Central memory CD8-positive, alpha-beta T cell (primary cell): ENCODE results near the gene DUXB.

Source experiments
- ATAC-seq: fragments of 150-1000 bp; cut with Tn5 transposase; replicated peaks from 2 replicates; pipeline ENCODE4 v1.10.0; 2022; ENCODE audit warnings: mild to moderate bottlenecking, moderate FRiP score, moderate number of reproducible peaks; ENCODE audit not compliant: poor library complexity, severe bottlenecking; ENCODE audit errors: extremely low read depth
- DNase-seq, 2 donors: peaks; one replicate each; pipeline ENCODE4 v3.0.0; 2021; ENCODE audit warnings: low spot score in 2 of 2
- H3K27ac Mint-ChIP-seq: one replicate; pipeline ENCODE4 v1.8.0; 2022; ENCODE audit warnings: low read depth, mild to moderate bottlenecking, moderate library complexity, mixed read lengths
- H3K27me3 Mint-ChIP-seq: one replicate; pipeline ENCODE4 v1.8.0; 2022; ENCODE audit warnings: mixed read lengths
- H3K36me3 Mint-ChIP-seq: one replicate; pipeline ENCODE4 v1.8.0; 2022; ENCODE audit warnings: mild to moderate bottlenecking, moderate library complexity, mixed read lengths; ENCODE audit not compliant: insufficient read depth
- H3K4me1 Mint-ChIP-seq: one replicate; pipeline ENCODE4 v1.8.0; 2022; ENCODE audit warnings: mixed read lengths
- H3K4me3 Mint-ChIP-seq: one replicate; pipeline ENCODE4 v1.8.0; 2022; ENCODE audit warnings: mild to moderate bottlenecking, moderate library complexity, mixed read lengths
- H3K9me3 Mint-ChIP-seq: one replicate; pipeline ENCODE4 v1.8.0; 2022; ENCODE audit warnings: mixed read lengths

Gene DUXB

GRCh38 chr16:75701361-75701760 lies at the start of gene DUXB:
TSS of gene DUXB (minus strand) at chr16:75701461. CDS start at chr16:75701418, 43 bp downstream.
- Mint-ChIP-seq H3K27me3 (peaks cover 14% of the 10 kb centered on the region), H3K36me3 (no peaks in the 10 kb centered on the region), H3K4me3 (no peak within 1 kb of the TSS), H3K27ac (no peak within 1 kb of the TSS), H3K4me1 (no peaks in the 10 kb centered on the region), H3K9me3 (no peaks in the 10 kb centered on the region)
- DNase-seq = no peak
- no peak for ATAC-seq

GRCh38 chr16:75750528-75750927 lies 49.3 kb upstream of the DUXB start:
- ATAC-seq (no peak), DNase-seq (no peak)
- H3K36me3 Mint-ChIP-seq = no peaks in the 10 kb centered on the region
- peaks cover 37% of the 10 kb centered on the region for H3K27me3 Mint-ChIP-seq
- H3K4me1 Mint-ChIP-seq = no peaks in the 10 kb centered on the region
- no peaks in the 10 kb centered on the region for H3K9me3 Mint-ChIP-seq
- no peak overlapping the region for H3K4me3 Mint-ChIP-seq
- no peak overlapping the region for H3K27ac Mint-ChIP-seq

GRCh38 chr16:75746359-75746758 lies 45.1 kb upstream of the DUXB start:
- peaks cover 62% of the 10 kb centered on the region for H3K27me3 Mint-ChIP-seq
- no peak overlapping the region for H3K27ac Mint-ChIP-seq
- no peaks in the 10 kb centered on the region for H3K36me3 Mint-ChIP-seq

GRCh38 chr16:75745823-75746222 lies 44.6 kb upstream of the DUXB start:
- ATAC-seq = no peak

More at GRCh38 chr16:75746359-75746758, 45.1 kb upstream of the DUXB start:
- H3K4me3 Mint-ChIP-seq = no peak overlapping the region
- ATAC-seq (no peak), DNase-seq (no peak)
- no peaks in the 10 kb centered on the region for H3K9me3 Mint-ChIP-seq
- no peaks in the 10 kb centered on the region for H3K4me1 Mint-ChIP-seq

GRCh38 chr16:75745242-75745641 lies 44.0 kb upstream of the DUXB start:
- no peaks in the 10 kb centered on the region for H3K36me3 Mint-ChIP-seq
- no peaks in the 10 kb centered on the region for H3K9me3 Mint-ChIP-seq
- peaks cover 63% of the 10 kb centered on the region for H3K27me3 Mint-ChIP-seq
- H3K27ac Mint-ChIP-seq = no peak overlapping the region
- DNase-seq = no peak
- ATAC-seq = no peak
- no peaks in the 10 kb centered on the region for H3K4me1 Mint-ChIP-seq
- no peak overlapping the region for H3K4me3 Mint-ChIP-seq

More at GRCh38 chr16:75745823-75746222, 44.6 kb upstream of the DUXB start:
- Mint-ChIP-seq H3K9me3 (no peaks in the 10 kb centered on the region), H3K27ac (no peak overlapping the region), H3K4me3 (no peak overlapping the region), H3K4me1 (no peaks in the 10 kb centered on the region), H3K36me3 (no peaks in the 10 kb centered on the region), H3K27me3 (peaks cover 63% of the 10 kb centered on the region)
- DNase-seq = no peak

GRCh38 chr16:75742424-75743047 lies 41.3 kb upstream of the DUXB start:
- H3K27ac Mint-ChIP-seq = no peak overlapping the region
- H3K9me3 Mint-ChIP-seq = no peaks in the 10 kb centered on the region
- peaks cover 58% of the 10 kb centered on the region for H3K27me3 Mint-ChIP-seq
- no peaks in the 10 kb centered on the region for H3K36me3 Mint-ChIP-seq
- ATAC-seq (no peak), DNase-seq (no peak)
- H3K4me1 Mint-ChIP-seq = no peaks in the 10 kb centered on the region
- no peak overlapping the region for H3K4me3 Mint-ChIP-seq

GRCh38 chr16:75733305-75734211 lies 32.3 kb upstream of the DUXB start:
- ATAC-seq (no peak), DNase-seq (no peak)
- Mint-ChIP-seq H3K4me1 (no peaks in the 10 kb centered on the region), H3K9me3 (no peaks in the 10 kb centered on the region), H3K27me3 (no peaks in the 10 kb centered on the region), H3K27ac (no peak overlapping the region), H3K4me3 (no peak overlapping the region), H3K36me3 (no peaks in the 10 kb centered on the region)

- ATAC-seq (no peak), DNase-seq (no peak)
- Mint-ChIP-seq H3K9me3 (no peaks in the 10 kb centered on the region), H3K36me3 (no peaks in the 10 kb centered on the region), H3K4me3 (no peak overlapping the region), H3K27ac (no peak overlapping the region), H3K27me3 (no peaks in the 10 kb centered on the region), H3K4me1 (no peaks in the 10 kb centered on the region)
Measured at GRCh38 chr16:75732871-75733270, 31.6 kb upstream of the DUXB start.

- DNase-seq (no peak), ATAC-seq (no peak)
- Mint-ChIP-seq H3K36me3 (no peaks in the 10 kb centered on the region), H3K4me1 (no peaks in the 10 kb centered on the region), H3K9me3 (no peaks in the 10 kb centered on the region), H3K4me3 (no peak overlapping the region), H3K27me3 (peaks cover 6% of the 10 kb centered on the region), H3K27ac (no peak overlapping the region)
Measured at GRCh38 chr16:75727221-75727620, 26.0 kb upstream of the DUXB start.

- no peaks in the 10 kb centered on the region for H3K9me3 Mint-ChIP-seq
- DNase-seq = no peak
Measured at GRCh38 chr16:75726390-75726789, 25.1 kb upstream of the DUXB start, which contains the start of gene CPHXL. TSS of gene CPHXL (minus strand) at chr16:75726490. CDS start at chr16:75726442, 48 bp downstream.

GRCh38 chr16:75718452-75718851 lies 17.2 kb upstream of the DUXB start:
- no peak for ATAC-seq
- H3K4me1 Mint-ChIP-seq = no peaks in the 10 kb centered on the region

More at GRCh38 chr16:75726390-75726789, 25.1 kb upstream of the DUXB start, which contains the start of gene CPHXL:
- Mint-ChIP-seq H3K27me3 (peaks cover 9% of the 10 kb centered on the region), H3K27ac (no peak within 1 kb of the TSS), H3K36me3 (no peaks in the 10 kb centered on the region), H3K4me1 (no peaks in the 10 kb centered on the region), H3K4me3 (no peak within 1 kb of the TSS)
- ATAC-seq = no peak

GRCh38 chr16:75714661-75715060 lies 13.4 kb upstream of the DUXB start:
- Mint-ChIP-seq H3K9me3 (peaks cover 6% of the 10 kb centered on the region), H3K27me3 (peaks cover 58% of the 10 kb centered on the region), H3K27ac (no peak overlapping the region), H3K36me3 (no peaks in the 10 kb centered on the region), H3K4me1 (no peaks in the 10 kb centered on the region), H3K4me3 (no peak overlapping the region)
- no peak for ATAC-seq
- DNase-seq = no peak

More at GRCh38 chr16:75718452-75718851, 17.2 kb upstream of the DUXB start:
- Mint-ChIP-seq H3K4me3 (no peak overlapping the region), H3K27ac (no peak overlapping the region), H3K9me3 (no peaks in the 10 kb centered on the region), H3K27me3 (peaks cover 77% of the 10 kb centered on the region), H3K36me3 (no peaks in the 10 kb centered on the region)
- no peak for DNase-seq

GRCh38 chr16:75710344-75710743 lies 9.1 kb upstream of the DUXB start:
- DNase-seq (no peak), ATAC-seq (no peak)
- Mint-ChIP-seq H3K36me3 (no peaks in the 10 kb centered on the region), H3K27me3 (peaks cover 36% of the 10 kb centered on the region), H3K9me3 (peaks cover 6% of the 10 kb centered on the region), H3K27ac (no peak overlapping the region), H3K4me3 (no peak overlapping the region), H3K4me1 (no peaks in the 10 kb centered on the region)
